ENCODE data around the gene CALHM2. TPM values are rescaled to one million over a fixed set of nuclear protein-coding genes. Genes with fewer than 3 reads are reported as not detected.

Gene CALHM2
- 10 to 100 TPM in 2 of 4 donors, 1 to 10 TPM in 2; 5.0 to 40.1 (median 9.3) TPM for total RNA-seq

DNA sequence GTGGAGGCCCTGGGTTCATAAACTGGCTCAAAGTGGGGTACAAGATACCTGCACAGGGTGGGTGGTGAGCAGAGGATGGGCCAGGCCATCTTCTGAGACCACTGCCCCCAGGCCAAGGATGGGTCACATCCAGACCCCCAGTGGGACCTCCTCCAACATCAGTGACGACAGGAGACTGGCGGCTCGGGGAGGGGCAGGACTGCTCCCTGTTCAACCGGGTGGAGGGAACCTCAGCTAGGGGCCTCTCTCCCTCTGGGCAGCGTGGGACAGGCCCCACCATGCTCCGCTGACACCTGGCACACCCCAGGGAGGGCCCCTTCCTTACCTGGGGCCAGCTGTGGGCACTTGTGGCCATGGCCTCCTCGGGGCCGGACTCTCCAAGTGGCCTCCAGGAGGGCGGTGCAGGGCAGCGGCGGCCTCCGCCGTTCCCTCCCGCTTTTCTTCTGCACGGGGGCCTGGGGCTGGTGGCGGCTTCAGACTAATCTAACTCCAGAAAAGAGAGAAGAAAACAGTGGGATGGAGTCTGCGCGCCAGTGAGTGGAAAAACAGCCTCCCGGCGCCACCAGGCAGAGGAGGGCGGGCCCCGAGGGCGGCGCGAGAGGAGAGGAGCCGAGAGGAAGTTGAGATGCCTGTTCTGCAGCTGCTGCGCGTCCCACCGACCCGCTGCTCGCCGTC lies at the start of gene CALHM2:
Gene CALHM2 (minus strand): TSS at position 540 of the 675 bp plus-strand sequence. CDS start 2,429 bp downstream, outside the sequence.
- intact Hi-C loops (cut with DNase I): no loop called here
- H3K36me3 ChIP-seq: peaks cover 0 to 35% (median 12%) of the 10 kb centered on the region in 3 donors
- peaks cover 23 to 66% (median 42%) of the 10 kb centered on the region in 3 donors for H3K4me1 ChIP-seq
- TF ChIP-seq CTCF (IDR thresholded peaks at IDR 0.05): no peak
- peak in 1 of 4 donors; percentile 50 for TF ChIP-seq POLR2A (IDR thresholded peaks at IDR 0.05)
- peak within 1 kb of the TSS; percentile 78 to 94 (median 92) for H3K27ac ChIP-seq
- DNase-seq: no peak
- H3K4me3 ChIP-seq: peak within 1 kb of the TSS; percentile 44 to 77 (median 70)
- H3K27me3 ChIP-seq: peaks cover 0 to 3% (median 0%) of the 10 kb centered on the region in 4 donors
- 0 to 5% methylated on average over 4 to 16 of the region's 32 CpGs for WGBS, 2 donors
- no peaks in the 10 kb centered on the region for H3K9me3 ChIP-seq

DNA sequence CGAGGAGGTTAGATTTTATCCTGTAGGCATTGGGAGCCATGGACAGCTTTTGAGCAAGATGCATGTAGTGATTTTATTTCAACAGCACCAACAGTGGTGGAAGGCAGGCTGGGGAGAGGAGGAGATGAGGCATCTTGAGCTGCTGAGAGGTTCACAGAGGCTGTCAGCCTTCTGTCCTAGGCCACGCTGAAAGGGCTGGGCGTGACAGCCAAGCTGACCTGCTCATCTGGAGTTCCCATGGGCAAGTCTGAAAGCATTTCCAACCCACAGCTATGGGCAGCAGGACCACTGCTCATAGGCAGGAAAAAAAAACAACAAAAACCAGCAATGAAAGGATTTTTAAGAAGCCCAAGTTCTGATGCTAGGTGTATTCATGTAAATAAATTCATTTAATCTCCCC lies 49.0 kb upstream of the CALHM2 start:
- H3K4me3 ChIP-seq: no peak overlapping the region
- 84 to 93% methylated on average over 2 of the region's 3 CpGs for WGBS, 2 donors
- H3K4me1 ChIP-seq: no peaks in the 10 kb centered on the region
- no peaks in the 10 kb centered on the region for H3K36me3 ChIP-seq
- no peaks in the 10 kb centered on the region for H3K9me3 ChIP-seq
- intact Hi-C loops (cut with DNase I): no loop called here
- H3K27me3 ChIP-seq: peaks cover 0 to 65% (median 0%) of the 10 kb centered on the region in 4 donors
- TF ChIP-seq CTCF (IDR thresholded peaks at IDR 0.05): no peak
- TF ChIP-seq POLR2A (IDR thresholded peaks at IDR 0.05): no peak
- no peak overlapping the region for H3K27ac ChIP-seq
- DNase-seq: no peak

- Histone ChIP-seq H3K9me3 (no peaks in the 10 kb centered on the region), H3K27me3 (peaks cover 0 to 67% (median 0%) of the 10 kb centered on the region in 4 donors), H3K4me1 (no peaks in the 10 kb centered on the region), H3K27ac (no peak overlapping the region), H3K36me3 (no peaks in the 10 kb centered on the region), H3K4me3 (no peak overlapping the region)
- intact Hi-C loops (cut with DNase I): no loop called here
- no peak for DNase-seq
- 49 to 73% methylated on average over 4 to 5 of the region's 6 CpGs for WGBS, 2 donors
- TF ChIP-seq CTCF (IDR thresholded peaks at IDR 0.05) (no peak), POLR2A (IDR thresholded peaks at IDR 0.05) (no peak)
Observed at GRCh38 chr10:103500481-103500880, 48.3 kb upstream of the CALHM2 start.

DNA sequence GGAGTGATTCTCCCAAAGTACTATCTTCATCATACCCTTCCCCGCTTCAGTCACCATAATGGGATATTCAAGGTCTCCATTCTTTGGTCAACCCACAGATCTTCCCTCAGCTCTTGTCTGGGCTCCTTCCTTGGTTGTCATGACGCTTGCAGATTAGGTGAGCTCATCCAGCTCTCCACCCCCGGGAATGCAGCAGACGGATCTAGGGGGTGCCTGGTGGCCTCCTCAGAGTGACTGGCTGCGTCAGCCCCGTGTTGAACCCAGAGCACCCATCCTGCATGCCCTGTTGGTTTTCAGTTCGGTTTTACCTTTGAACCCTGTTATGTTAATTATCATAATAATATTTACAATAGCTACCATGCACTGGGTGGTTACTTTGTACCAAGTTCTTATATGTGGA lies 47.7 kb upstream of the CALHM2 start:
- no peaks in the 10 kb centered on the region for H3K9me3 ChIP-seq
- intact Hi-C loops (cut with DNase I): no loop called here
- no peaks in the 10 kb centered on the region for H3K36me3 ChIP-seq
- H3K27me3 ChIP-seq: peaks cover 0 to 73% (median under 1%) of the 10 kb centered on the region in 4 donors
- no peak for TF ChIP-seq CTCF (IDR thresholded peaks at IDR 0.05)
- H3K27ac ChIP-seq: no peak overlapping the region
- WGBS, 2 donors: 61 to 65% methylated on average over 7 of the region's 7 CpGs
- no peaks in the 10 kb centered on the region for H3K4me1 ChIP-seq
- H3K4me3 ChIP-seq: no peak overlapping the region
- DNase-seq: no peak

DNA sequence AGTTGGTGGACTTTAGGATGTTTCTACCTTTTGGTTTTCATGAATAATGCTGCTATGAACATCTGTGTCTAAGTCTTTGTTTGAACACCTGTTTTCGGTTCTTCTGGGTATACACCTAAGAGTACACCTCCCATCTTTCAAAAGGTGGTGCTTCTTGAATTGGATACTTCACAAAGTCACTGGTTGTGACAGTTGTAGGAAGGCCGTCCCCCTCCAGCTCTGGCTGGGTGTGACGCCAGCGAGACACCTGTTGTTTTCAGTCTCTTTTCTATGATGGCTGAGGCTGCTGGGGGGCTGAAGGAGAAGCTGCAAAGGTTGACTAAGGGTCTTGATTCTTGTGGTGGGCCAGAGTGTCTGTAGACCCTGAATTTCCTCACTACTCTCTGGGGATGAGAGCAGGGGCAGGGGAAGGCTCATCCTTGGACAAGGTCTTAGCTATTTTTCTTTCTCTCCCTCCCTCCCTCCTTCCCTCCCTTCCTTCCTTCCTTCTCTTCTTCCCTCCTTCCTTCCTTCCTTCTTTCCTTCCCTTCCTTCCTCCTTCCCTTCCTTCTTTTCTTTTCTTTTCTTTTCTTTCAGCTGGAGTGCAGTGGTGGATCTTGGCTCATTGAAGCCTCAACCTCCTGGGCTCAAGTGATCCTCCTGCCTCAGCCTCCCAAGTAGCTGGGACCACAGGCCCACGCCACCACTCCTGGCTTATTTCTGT lies 46.9 kb upstream of the CALHM2 start:
- no peaks in the 10 kb centered on the region for H3K9me3 ChIP-seq
- H3K36me3 ChIP-seq: no peaks in the 10 kb centered on the region
- no peak for TF ChIP-seq CTCF (IDR thresholded peaks at IDR 0.05)
- no peak for TF ChIP-seq POLR2A (IDR thresholded peaks at IDR 0.05)
- H3K4me3 ChIP-seq: no peak overlapping the region
- H3K27me3 ChIP-seq: peaks cover 0 to 81% (median 5%) of the 10 kb centered on the region in 4 donors
- no peak overlapping the region for H3K27ac ChIP-seq
- intact Hi-C loops (cut with DNase I): no loop called here
- H3K4me1 ChIP-seq: peaks cover 5 to 7% (median 5%) of the 10 kb centered on the region in 3 donors
- WGBS, 2 donors: 51 to 71% methylated on average over 5 of the region's 5 CpGs
- no peak for DNase-seq

Measured in esophagus squamous epithelium (tissue), 5 donors.